Measurements from ENCODE around the gene MICU1.
A peak's percentile ranks its signal among the peaks of the same experiment; 100 is the strongest.
"Not testable (repeated sequence)": the region's sequence is repeated elsewhere in the genome, so short reads cannot be mapped to it uniquely, and the experiment has no call there.

Gene MICU1

GRCh38 chr10:72331575-72332422 is 294.1 kb downstream of the MICU1 start:
- DNase-seq = peak in 54 of 56 donors; percentile 44 to 94 (median 86)

DNA sequence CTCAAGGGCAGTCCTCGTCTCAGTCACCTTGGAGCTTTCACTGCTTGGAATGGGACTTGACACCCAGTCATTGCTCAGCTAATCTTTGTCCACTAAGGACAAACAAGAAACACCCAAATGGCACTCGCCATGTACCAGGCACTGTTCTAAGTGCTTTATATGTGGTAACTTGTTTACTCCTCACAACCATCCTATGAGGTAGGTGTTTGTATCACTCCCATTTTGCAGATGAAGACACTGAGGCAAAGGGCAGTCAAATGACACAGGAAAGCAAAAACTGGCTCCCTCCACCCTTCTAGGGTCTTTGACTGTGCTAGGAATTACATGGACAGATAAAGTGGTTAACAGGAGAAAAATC is 295.8 kb downstream of the MICU1 start:
- DNase-seq = no peak

DNA sequence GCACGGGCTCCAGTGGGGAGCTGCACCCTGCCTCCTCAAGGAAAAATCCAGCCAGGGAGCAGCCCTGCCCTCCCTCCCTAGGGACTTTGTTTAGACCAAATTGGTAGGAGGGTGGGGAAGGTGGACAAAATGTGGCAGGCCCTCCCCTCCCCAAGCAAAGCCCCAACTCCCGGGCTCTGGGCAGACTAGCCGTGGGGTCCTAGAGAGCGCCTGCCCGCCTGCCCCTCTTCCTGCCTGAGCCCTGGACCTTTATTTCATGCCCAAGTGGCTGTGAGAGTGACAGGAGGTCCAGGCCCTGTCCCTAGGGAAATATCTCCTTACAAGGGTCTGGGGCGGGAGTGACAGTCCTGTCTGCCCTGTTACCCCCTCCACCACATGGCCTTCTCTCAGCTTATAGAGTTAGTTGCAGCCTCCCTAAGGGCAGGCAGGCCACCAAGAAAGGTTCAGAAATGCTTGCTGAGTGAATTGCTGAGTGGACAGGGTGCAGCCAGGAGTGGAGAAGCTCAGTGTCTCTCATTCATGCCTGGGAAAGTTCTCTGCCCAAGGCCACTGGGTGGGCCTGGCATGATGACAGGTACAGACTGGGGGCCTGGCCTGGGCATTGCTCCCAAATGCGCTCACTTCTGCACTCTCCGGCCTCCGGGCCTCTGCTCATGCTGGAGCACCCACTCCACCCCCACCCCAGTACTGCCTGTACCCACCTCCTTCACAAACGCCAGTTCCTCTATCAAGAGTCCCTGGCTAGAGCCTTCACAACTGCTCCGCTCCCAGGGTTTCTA is 296.4 kb downstream of the MICU1 start:
- no peak for DNase-seq

DNA sequence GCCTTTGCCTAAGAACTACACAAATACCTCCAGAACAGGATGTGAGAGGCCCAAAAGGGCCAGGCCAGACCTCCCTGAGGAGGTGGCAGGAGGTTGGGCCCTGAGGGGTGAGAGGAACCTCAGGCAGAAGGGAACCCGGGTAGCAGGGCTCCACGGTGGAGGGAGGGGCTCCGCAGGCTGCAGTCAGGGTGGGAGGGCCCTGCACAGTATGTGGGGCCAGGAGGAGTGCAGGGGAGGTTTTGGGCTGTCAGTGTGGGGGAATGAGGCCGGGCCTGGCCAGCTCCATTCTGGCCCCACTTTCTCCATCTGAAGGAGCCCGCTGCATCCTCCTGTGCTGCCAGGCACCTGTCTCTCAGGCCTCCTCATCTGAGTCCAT is 297.1 kb downstream of the MICU1 start:
- DNase-seq = no peak

- DNase-seq = peak in 48 of 56 donors; percentile 29 to 81 (median 62)
These were observed 297.6 kb downstream of the MICU1 start for GRCh38 chr10:72328045-72328828.

DNA sequence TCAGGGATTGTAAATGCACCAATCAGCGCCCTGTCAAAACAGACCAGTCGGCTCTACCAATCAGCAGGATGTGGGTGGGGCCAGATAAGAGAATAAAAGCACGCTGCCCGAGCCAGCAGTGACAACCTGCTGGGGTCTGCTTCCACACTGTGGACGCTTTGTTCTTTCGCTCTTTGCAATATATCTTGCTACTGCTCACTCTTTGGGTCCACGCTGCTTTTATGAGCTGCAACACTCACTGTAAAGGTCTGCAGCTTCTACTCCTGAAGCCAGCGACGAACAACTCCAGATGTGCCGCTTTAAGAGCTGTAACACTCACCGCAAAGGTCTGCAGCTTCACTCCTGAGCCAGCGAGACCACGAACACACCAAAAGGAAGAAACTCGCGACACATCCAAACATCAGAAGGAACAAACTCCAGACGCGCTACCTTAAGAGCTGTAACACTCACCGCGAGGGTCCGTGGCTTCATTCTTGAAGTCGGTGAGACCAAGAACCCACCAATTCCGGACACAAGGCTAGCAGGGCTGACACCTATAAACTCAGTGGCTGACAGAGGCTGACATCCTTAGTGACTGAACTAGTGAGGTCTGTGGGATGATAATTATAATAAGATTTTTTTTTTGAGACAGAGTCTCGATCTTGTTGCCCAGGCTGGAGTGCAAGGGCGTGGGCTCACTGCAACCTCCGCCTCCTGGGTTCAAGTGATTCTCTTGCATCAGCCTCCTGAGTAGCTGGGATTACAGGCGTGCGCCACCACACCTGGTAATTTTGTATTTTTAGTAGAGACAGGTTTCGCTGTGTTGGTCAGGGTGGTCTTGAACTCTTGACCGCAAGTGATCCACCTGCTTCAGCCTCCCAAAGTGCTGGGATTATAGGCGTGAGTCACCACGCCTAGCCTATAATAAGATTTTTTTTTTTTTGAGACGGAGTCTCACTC is 298.9 kb downstream of the MICU1 start:
- DNase-seq = not testable (repeated sequence)

DNA sequence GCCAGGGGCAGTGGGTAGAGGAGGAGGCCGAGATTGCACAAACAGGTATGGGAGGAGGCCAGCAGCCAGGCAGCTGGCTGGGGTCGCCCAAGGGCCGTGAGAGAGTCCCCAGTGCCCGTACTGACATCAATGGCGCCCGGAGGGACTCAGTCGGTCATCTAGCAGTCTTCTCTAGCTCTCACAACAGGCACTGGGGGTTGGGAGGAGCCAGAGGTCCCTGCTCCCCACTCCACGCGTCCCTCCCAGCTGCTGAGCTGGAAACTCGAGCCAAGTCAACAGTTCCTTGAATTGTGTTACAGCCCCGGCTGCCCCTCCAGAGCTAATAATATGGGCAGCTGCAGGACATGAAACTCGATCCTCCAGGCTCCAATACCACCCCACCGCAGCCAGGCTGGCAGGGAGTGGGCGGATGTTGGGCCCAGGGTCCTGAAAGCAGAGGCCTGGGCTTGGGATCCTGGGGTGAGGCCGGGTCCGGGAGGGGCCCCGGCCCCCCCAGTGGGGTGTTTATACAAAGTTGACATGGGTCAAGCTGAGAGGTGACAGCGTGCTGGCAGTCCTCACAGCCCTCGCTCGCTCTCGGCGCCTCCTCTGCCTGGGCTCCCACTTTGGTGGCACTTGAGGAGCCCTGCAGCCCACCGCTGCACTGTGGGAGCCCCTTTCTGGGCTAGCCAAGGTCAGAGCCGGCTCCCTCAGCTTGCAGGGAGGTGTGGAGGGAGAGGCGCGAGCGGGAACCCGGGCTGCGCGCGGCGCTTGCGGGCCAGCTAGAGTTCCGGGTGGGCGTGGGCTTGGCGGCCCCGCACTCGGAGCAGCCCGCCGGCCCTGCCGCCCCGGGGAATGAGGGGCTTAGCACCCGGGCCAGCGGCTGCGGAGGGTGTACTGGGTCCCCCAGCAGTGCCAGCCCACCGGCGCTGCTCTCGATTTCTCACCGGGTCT is 300.4 kb downstream of the MICU1 start:
- peak in 46 of 56 donors; percentile 24 to 83 (median 60) for DNase-seq

- no peak for DNase-seq
These were observed 302.1 kb downstream of the MICU1 start for GRCh38 chr10:72323771-72324191.

- no peak for DNase-seq
These were observed 302.6 kb downstream of the MICU1 start for GRCh38 chr10:72323108-72323749.

GRCh38 chr10:72322280-72323058 is 303.4 kb downstream of the MICU1 start:
- no peak for DNase-seq

- no peak for DNase-seq
These were observed 303.9 kb downstream of the MICU1 start for GRCh38 chr10:72322030-72322279.

DNA sequence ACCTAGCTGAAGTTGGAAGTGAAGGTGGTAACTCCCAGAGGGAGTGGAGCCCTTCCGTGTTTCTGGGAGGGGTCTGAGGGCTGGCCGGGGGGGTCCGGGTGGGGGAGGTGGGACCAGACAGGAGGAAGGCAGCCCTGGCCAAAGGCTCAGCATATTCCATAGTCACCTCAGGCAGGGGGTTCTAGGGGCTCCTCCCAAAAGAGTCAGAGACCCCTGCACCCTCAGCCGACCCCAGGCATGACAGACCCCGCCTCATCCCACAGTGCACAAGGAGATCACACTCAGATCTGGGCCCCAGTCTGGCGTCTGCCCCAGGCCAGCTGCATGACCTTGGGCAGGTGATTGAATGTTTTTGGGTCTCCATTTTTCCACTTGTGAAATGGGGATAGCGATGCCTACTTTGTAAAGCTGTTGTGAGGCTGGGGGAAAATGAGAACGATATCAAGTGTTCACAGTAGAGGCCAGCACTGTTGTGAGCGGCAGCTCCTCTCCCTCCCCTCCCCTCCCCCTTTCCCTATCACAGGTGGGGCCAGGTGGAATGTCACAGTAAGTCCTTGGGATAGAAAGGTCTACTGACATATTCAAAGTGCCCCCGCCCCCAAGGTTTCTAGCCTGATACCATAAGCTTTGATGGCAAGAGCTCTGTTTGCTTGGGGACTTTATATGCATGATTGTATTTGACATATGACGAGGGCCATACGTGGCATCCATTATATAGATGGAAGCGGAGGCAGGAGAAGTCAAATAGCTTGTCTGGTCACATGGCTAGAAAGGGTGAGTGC is 304.4 kb downstream of the MICU1 start:
- no peak for DNase-seq

- DNase-seq = peak in 14 of 56 donors; percentile 14 to 74 (median 40)
These were observed 305.1 kb downstream of the MICU1 start for GRCh38 chr10:72320676-72321247.

DNA sequence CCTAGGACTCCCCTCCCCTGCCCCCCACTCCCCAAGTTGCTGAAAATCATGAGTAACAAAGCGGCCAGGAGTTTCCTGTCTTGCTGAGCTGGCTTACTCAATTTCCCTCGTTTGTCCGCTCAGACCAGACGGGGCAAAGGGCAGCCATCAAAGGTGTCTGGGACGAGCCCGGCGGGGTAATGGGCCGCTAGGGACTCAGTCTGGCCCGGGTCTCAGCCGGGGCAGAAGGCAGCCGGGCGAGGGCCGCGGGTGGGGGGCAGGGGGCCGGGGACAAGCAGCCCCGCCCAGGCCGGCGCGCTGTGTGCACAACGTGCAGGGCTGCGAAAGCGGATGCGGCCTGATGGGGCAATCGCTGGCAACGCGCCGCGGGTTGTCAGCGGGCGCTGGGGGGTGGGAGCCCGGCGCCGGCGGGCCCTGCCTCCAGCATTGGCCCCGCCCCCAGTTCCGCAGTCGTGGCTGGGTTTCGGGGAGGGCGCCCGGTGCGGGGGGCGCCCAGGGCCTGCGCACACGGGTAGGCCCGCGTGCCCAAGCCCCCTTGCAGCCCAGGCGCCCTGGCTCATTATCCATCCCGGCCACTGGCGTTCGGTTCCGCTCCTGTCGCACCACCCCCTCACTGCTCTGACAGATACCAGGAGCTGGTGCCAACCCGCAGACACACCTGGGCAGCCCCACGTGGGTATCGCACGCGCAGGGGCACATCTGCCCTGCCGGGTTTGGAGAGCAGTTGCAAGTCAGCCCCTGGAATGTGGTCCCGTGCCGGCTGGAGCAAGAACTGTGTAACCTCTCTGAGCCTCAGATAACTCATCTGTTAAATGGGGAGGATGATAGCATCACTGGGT is 306.2 kb downstream of the MICU1 start:
- DNase-seq = peak in 51 of 56 donors; percentile 40 to 94 (median 73)

GRCh38 chr10:72318418-72319262 is 307.2 kb downstream of the MICU1 start:
- DNase-seq = no peak

Data from nucleus accumbens (tissue), 56 donors.